Heart left ventricle (tissue), 13 donors: Measurements from ENCODE around the gene DRD3.

Experiments used
- CTCF ChIP-seq, 12 donors: fragments of 200-600 bp; sonication (generic) in 4 of 12; IDR thresholded peaks; one replicate each; pipeline versions ENCODE4 v1.5.0 to v1.8.0; 2018 to 2022; ENCODE audit warnings: antibody characterized with exemption in 12 of 12, mild to moderate bottlenecking in 5 of 12
- POLR2A ChIP-seq, 2 donors: fragments of 450-650 bp; IDR thresholded peaks; one replicate each; pipeline ENCODE4 v1.6.1; 2017; ENCODE audit warnings: antibody characterized with exemption in 2 of 2, mild to moderate bottlenecking in 2 of 2, moderate library complexity in 2 of 2
- donor health status: ischemic (EF 13 %, LVEDD 7.1; RV severe dilation, severe dysfunction).
- donor health status: DM: no; HTN: yes; CAD: no.
- donor health status: DM: no; HTN: no; CAD: no.
- donor health status: ischemic (EF 25% LVEDD 6.9; RV normal size, moderate dysfunction).
- donor health status: ischemic (EF 25% LVEDD 5.7; RV mildly dilated, moderate dysfunction).
- donor health status: ischemic (EF 35%, LVEDD 5.7; RV mildly dilated, moderate dysfunction).
- donor health status: nonischemic (EF 11% LVEDD 7.7; RV severe dilation, severe dysfunction).
- donor health status: DM: yes; HTN: yes; CAD: no.
- donor health status: PGD.
- donor health status: ischemic (EF 29% LVEDD 5.4; RV normal size, mild dysfunction).
- donor health status: nonischemic (EF 23%, LVEDD 6.1; RV moderate dilation, normal function).

GRCh38 chr3:114151091-114151490 lies 27.8 kb downstream of the DRD3 start:
- TF ChIP-seq CTCF (IDR thresholded peaks at IDR 0.05) (no peak), POLR2A (IDR thresholded peaks at IDR 0.05) (no peak)
